PFSK-1 (cell line): ENCODE data around the gene PRDM1.

Experiments
- FOXP2 ChIP-seq: optimal IDR thresholded peaks from 2 replicates; pipeline ENCODE3; 2011; ENCODE audit warnings: borderline replicate concordance, control low read depth, inconsistent platforms; ENCODE audit not compliant: insufficient read depth; ENCODE audit errors: extremely low read length, extremely low read depth
- POLR2AphosphoS5 ChIP-seq: IDR thresholded peaks from 2 replicates; pipeline ENCODE4 v1.6.1; 2012; ENCODE audit warnings: low read depth, mild to moderate bottlenecking, control low read depth, low read length, moderate library complexity
- REST ChIP-seq, 2 experiments: IDR thresholded peaks; 2 replicates each; pipeline versions ENCODE4 v1.6.1 to v1.8.0; 2011 to 2012; ENCODE audit warnings: low read depth in 2 of 2, low read length in 2 of 2, control low read depth in 1 of 2, inconsistent platforms in 1 of 2, mild to moderate bottlenecking in 1 of 2, moderate library complexity in 1 of 2; ENCODE audit not compliant: insufficient read depth in 1 of 2
- SIN3A ChIP-seq: IDR thresholded peaks from 2 replicates; pipeline ENCODE4 v1.6.1; 2012; ENCODE audit warnings: mild to moderate bottlenecking, low read length, moderate library complexity, borderline replicate concordance; ENCODE audit not compliant: insufficient read depth
- TAF1 ChIP-seq: IDR thresholded peaks from 2 replicates; pipeline ENCODE4 v1.6.1; 2012; ENCODE audit warnings: low read length, control low read depth, borderline replicate concordance; ENCODE audit not compliant: insufficient read depth

The PRDM1 gene

DNA sequence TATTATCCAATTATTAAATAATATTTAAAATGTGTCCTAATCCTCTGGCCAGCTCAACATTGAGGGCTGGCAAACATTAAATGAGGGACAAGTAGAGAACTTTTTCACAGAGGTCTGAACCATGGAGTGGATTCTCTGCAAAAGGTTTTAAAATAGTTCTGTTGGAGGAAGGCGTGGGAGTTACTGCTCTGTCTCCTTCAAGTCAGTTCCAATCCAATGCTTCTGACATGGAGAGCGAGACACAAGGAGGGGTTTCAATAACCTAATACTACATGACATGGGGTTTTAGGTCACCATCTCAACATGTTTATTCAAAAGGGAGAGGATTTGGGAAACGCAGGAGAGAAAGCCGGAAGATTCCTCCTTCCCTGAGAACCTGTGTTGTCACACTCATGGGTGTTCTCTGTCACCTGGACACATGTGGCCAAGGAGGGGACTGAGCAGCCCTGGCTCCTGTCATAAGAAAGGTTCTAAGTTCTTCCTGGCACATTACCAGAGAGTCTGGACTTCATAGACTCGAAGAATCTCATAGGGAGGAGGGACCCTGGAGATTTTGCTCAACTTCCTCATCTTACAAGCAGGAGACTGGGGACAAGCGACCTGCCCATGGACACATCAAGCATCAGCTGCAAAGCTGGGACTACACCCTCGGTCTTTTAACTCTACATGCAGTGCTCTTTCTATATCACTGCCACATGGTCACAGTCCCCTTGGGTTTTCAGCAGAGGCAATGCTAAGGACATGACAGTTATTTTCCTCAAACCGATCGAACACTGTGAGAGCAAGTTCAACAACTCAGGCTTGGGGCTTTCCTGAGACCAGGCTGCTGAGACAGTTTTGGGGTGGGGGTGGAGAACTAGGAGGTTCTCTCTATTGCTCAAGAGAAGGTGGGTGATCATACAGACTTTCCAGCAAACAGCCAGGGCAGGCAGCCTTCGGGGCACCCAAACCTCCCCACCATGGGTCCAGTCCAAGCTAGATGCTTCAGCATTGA, 38.6 kb downstream of the PRDM1 start:
- no peak for TF ChIP-seq SIN3A
- no peak for TF ChIP-seq TAF1

GRCh38 chr6:106125925-106126435, 39.8 kb downstream of the PRDM1 start:
- no peak for TF ChIP-seq POLR2AphosphoS5
- no peak for TF ChIP-seq SIN3A
- no peak for TF ChIP-seq TAF1
- TF ChIP-seq REST (IDR thresholded peaks at IDR 0.05; ENCODE audit: insufficient read depth in 1 of 2, low read depth in 2 of 2, low read length in 2 of 2), result no peak
- no peak for TF ChIP-seq FOXP2

DNA sequence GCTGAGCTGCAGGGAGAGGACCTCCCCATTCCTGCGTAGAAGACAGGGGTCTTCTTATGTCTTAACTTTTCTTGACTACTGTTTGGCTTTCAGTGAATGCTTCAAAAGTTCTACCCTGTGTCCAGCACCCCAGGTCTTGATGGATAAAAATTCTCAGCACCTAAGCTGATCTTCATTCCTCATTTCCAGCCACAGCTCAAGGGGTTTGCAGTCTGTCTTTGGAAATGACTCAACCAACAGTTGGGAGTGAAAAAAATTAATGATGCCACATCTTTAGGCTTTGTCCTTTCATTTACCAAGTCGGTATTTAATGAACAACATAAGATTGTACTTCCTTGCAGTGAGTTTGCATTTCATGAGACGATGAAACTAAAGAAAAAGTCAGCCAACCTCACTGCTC, 40.3 kb downstream of the PRDM1 start:
- no peak for TF ChIP-seq SIN3A
- no peak for TF ChIP-seq FOXP2
- no peak for TF ChIP-seq REST (IDR thresholded peaks at IDR 0.05; ENCODE audit: insufficient read depth in 1 of 2, low read depth in 2 of 2, low read length in 2 of 2)
- TF ChIP-seq TAF1, result no peak
- no peak for TF ChIP-seq POLR2AphosphoS5

DNA sequence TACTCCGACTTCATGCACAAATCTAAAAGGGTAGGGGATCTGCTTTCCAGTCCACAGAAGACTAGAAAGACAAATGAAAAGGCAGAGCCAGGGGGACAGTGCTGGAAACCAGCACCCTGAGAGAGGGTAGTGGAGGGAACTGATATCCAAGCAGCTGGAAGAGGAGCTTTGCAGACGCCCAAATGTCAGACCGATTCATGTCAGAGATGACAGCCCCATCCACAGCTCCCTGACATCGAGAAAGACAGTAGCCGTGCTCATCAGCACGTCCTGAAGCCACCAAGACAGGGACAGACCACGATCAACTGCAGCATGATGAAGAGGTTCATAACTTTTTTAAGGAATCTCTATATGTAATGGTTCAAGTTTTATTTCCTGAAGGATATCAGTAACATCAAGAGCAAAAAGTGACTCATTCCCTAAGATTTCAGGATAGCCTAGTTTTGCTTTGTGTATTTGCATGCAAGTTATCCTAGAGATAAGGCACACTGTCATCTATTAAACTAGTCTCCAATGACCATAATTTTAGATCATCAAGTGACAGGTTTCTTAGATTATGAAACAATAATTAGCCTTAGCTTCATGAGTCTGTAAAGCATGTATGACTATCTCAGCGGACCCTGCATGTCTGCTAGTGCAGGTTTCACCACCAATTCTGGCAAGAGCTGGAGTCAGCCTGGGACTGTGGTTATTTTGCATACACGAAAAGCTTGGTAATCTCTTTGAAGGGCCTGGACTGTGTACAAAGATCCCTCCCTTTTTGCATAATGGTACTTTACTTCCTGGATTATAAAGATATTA, 43.0 kb downstream of the PRDM1 start:
- TF ChIP-seq FOXP2, result no peak
- no peak for TF ChIP-seq POLR2AphosphoS5
- no peak for TF ChIP-seq SIN3A
- TF ChIP-seq REST (IDR thresholded peaks at IDR 0.05; ENCODE audit: insufficient read depth in 1 of 2, low read depth in 2 of 2, low read length in 2 of 2), result no peak
- no peak for TF ChIP-seq TAF1

- TF ChIP-seq POLR2AphosphoS5 (no peak), TAF1 (no peak), REST (IDR thresholded peaks at IDR 0.05; ENCODE audit: insufficient read depth in 1 of 2, low read depth in 2 of 2, low read length in 2 of 2) (no peak), FOXP2 (no peak), SIN3A (no peak)
Measured at GRCh38 chr6:106132153-106132698, 46.1 kb downstream of the PRDM1 start.
